Ramos (cell line): Measurements from ENCODE around the gene MCF2L2.

ENCODE experiments used
- in situ Hi-C: fragments of 300-500 bp; cut with MboI; formaldehyde crosslinking; loops from one replicate; pipeline ENCODE4 v1.14.3; 2022; ENCODE audit warnings: low sequenced_read_pairs; ENCODE audit not compliant: unreplicated experiment

MCF2L2 gene

DNA sequence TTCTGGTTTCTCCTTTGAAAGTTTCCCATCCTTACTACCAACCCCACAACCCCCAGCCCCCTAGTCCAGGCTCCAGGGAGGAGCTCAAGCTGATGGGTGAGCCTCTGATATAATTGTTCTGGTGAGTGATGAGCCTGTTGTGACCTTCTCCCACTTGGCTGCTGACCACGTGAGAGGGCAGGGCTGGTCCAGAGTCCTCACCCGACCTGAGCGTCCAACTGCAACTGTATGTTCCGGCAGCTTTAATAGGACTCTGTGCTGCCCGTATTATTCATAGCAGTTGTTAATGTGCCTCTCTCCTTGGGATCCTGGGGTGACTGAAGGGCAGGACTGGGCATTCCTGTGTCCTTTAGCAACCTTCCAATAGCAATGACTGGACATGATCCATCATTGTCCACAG lies 119.1 kb downstream of the MCF2L2 start:
- in situ Hi-C loops = no loop called here

- in situ Hi-C loops = no loop called here
These were observed 119.7 kb downstream of the MCF2L2 start for GRCh38 chr3:183308751-183309150.

DNA sequence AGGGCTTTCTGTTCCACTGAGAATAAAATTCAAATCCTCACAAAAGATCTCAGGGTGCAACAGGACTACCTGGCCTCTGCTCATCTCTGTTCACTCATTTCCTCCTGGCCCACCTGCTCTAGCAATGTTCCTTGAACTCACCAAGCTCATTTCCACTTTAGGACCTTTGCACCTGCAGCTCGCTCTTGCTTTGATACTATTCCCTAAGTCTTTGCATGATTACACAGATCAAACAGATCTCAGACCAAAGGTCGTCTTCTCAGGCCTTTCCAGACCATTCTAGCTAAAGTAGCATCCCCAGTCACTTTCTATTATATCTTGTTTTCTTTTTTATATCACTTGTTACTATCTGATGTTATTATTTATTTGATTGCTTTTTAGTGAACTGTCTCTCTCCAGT lies 120.7 kb downstream of the MCF2L2 start:
- in situ Hi-C loops = no loop called here

GRCh38 chr3:183306798-183307671 lies 121.4 kb downstream of the MCF2L2 start:
- in situ Hi-C loops = no loop called here

DNA sequence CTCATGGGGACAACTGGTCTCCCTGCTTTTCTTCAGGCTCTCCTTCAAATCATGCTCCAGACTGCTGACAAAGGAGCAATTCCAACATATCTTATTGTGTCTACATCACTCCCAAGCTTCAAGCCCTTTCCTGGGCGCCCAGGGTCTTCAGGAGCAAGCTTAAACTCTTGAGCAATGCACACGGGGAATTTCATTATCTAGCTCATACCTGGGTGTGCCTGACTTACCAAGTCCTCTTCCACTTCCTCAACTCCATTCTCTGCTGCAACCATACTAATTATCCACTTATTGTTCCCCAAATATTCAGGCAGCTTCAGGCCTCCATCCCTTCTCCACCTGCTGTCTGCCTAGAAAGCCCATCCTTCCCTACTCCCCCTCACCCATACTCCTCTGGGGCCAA lies 124.7 kb downstream of the MCF2L2 start:
- in situ Hi-C loops = no loop called here

DNA sequence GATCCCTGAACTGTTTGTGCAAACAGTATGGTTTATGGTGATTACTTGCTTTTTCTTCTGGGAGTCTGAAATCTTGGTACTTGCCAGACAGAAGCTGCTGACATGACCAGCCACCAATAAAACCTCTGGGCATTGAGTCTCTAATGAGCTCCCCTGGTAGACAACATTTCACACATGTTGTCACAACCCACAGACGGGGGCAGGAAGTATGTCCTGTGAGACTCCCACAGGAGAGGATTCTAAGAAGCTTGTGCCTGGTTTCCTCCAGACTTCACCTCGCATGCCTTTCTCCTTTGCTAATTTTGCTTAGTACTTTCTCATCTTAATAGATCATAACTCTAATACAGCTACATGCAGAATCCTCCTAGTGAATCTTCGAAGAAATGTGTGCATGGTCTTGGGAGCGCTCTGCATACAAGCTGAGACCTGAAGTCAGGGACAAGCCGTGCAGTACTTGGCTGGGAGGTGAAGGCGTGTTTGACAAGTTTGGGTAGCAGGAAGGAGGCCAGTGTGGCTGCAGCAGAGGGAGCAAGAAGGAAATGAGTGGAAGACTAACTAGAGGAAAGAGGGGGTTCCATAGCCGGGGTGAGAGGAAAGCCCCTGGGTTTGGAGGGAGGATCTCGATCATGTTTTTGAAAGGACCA lies 126.4 kb downstream of the MCF2L2 start:
- in situ Hi-C loops = no loop called here

GRCh38 chr3:183300996-183301562 lies 127.3 kb downstream of the MCF2L2 start:
- in situ Hi-C loops = no loop called here

DNA sequence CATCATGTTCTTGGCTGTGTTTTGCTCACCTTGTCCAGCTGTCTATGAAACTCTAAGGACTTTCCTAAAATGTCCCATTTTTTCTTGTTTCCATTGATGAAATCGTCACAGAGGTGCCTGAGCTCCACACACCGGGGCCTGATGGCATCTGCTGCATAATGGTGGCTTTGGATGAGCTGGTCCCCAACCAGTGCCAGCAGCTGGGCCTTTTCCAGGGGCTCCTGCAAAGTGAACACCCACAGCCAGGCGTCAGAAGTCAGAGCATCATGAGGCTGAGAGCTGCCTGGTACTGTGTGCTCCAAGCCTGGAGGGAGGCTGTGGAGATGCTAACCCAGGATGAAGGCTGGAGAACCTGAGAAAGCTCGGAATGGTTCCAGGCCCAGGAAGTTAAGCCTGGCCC lies 128.4 kb downstream of the MCF2L2 start:
- in situ Hi-C loops = no loop called here

DNA sequence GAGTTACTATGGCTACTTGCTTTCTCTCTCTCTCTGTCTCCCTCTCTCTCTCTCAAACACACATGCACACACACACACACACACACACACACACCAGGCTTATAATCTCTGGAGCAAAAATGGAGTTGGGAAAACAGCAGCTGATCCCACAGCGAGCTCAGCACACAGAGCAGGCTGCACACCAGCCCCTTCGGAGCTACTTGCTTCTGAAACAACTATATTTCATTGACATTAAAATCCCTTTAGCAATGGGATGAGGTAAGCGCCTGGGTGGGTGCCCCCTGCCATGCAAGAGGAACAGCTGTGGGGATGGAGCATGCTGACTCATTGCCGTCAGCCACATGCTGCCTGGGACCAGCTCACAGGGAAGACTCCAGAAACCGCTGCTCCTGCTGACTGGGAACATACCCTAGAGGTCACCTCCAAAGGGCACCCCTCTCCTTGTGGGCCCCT lies 129.7 kb downstream of the MCF2L2 start:
- in situ Hi-C loops = no loop called here

GRCh38 chr3:183296944-183297343 lies 131.5 kb downstream of the MCF2L2 start:
- in situ Hi-C loops = no loop called here

DNA sequence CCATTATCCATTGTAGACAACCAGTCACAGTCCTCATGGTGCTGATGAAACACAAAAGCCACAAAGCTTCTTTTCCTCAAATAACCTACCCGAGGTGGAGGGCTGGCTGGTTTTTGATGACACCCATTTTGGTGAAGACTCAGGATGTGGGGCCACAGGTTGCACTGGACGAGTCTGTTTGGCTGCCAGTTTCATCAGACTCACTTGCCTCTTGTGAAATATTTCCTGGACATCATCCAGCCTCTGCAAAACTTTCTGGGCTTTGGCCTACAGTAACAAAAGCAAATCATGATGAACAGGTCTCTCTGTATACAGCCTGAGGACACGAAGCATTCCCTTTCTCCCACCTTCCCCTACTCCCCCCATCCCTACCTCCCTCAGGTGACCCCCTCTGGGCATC lies 133.2 kb downstream of the MCF2L2 start:
- in situ Hi-C loops = no loop called here

DNA sequence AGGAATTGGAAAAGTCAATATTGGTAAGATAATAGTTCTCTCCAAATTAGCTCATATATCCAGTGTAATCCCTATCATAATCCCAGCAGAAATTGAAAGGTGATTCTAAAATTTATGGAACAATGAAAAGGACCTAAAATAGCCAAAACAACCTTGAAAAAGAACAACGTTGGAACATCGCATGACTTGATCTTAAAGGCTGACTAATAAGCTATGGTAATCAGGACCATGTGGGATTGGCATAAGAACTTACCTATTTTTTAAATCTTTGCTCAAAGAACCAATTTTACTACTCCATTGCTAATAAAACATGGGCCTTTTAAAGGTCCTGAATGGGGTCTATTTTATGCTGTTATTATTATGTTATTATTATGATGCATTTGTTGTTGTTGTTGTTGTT lies 134.5 kb downstream of the MCF2L2 start:
- in situ Hi-C loops = no loop called here

DNA sequence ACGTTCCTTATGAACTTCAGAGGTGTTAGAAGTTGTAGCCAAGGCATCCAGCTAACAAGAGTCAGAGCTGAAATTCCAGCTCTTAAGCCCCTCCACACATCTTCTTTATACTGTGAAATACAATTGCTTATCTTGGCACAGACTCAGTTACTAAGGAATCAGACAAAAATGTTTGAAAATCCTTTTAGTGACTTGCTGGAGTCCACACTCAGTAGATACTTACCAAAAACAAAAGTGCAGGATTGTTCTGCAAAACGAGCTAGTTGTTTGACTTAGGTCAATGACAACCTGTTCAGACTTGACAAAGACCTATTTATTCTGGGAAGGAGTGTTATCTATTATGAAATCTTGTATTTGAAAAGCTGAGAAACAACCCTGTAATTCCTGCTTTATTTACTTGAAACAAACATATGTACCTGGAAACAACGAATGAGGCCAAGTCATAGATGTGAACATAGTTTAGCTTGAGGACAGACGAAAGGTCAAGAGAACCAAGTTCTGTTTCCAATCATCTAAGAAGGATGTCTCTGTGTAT lies 136.9 kb downstream of the MCF2L2 start:
- in situ Hi-C loops = no loop called here

DNA sequence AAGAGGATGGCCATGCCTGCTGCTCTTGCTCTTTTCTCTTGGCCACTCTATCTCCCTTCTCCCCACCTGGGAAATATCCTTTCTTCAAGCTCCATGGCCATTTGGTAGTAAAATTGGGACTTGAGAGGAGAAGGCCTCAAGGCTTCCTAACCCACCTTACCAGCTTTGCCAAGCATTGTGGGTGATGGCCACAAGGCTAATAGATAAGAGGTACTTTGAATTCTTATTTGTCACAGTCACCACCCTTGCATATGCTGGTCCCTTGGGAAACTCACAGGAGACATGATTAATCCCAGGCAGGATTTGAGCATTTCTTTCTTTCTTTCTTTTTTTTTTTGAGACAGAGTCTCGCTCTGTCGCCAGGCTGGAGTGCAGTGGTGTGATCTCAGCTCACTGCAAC lies 138.2 kb downstream of the MCF2L2 start:
- in situ Hi-C loops = no loop called here

GRCh38 chr3:183288117-183288516 lies 140.3 kb downstream of the MCF2L2 start:
- in situ Hi-C loops = no loop called here

GRCh38 chr3:183287301-183287971 lies 141.0 kb downstream of the MCF2L2 start:
- in situ Hi-C loops = no loop called here

GRCh38 chr3:183285828-183286457 lies 142.5 kb downstream of the MCF2L2 start:
- in situ Hi-C loops = no loop called here

DNA sequence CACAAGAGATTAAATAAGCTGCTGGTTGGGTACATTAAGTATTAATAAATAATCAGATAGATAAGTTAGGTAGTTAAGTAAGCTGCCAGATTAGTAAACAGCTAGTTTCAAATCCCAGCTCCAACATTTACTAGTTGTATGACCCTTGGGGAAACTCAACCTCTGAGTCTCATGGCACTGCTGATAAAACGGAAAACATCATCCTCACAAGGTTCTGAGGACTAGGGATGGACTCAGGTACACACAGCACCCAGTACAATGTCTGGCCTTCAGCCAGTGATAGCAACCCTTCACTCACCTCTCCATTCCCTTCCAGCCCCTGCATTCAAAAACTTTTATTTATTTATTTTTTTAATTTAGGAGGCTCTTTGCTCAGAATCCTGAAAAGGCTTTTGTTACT lies 143.1 kb downstream of the MCF2L2 start:
- in situ Hi-C loops = no loop called here

DNA sequence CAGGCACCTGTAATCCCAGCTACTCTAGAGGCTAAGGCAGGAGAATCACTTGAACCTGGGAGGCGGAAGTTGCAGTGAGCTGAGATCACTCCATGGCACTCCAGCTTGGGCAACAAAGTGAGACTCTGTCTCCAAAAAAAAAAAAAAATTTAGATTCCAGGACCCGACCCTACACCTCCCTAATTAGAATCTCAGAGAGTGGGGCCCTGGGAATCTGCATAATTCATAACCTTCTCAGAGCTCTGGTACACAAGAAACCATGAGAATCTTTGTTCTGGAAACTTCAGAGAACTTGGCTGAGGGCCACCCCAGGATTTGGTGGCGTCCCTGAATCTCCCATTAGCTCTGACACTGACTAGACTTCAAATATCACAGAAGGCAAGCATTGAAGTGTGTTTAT lies 143.8 kb downstream of the MCF2L2 start:
- in situ Hi-C loops = no loop called here

- in situ Hi-C loops = no loop called here
These were observed 144.5 kb downstream of the MCF2L2 start for GRCh38 chr3:183283886-183284285.
